HG03103 (cell line): ENCODE data around the gene IFRD1.
A peak's percentile ranks its signal among the peaks of the same experiment; 100 is the strongest.

ENCODE experiments used
- ATAC-seq: cut with Tn5 transposase; IDR thresholded peaks from one replicate; pipeline ENCODE4 v1.9.1; 2021; ENCODE audit warnings: low read depth; ENCODE audit not compliant: unreplicated experiment

Gene IFRD1

GRCh38 chr7:112484671-112485167 is 34.5 kb downstream of the IFRD1 start:
- no peak for ATAC-seq

GRCh38 chr7:112485766-112486165 is 35.5 kb downstream of the IFRD1 start:
- ATAC-seq: no peak

- no peak for ATAC-seq
Measured at GRCh38 chr7:112487457-112488263, 37.4 kb downstream of the IFRD1 start.

GRCh38 chr7:112488264-112488552 is 37.9 kb downstream of the IFRD1 start:
- ATAC-seq: no peak

GRCh38 chr7:112492186-112492585 is 41.9 kb downstream of the IFRD1 start:
- no peak for ATAC-seq

- ATAC-seq: no peak
Measured at GRCh38 chr7:112494656-112495055, 44.4 kb downstream of the IFRD1 start.

GRCh38 chr7:112495156-112495788 is 45.0 kb downstream of the IFRD1 start:
- no peak for ATAC-seq

- peak; percentile 58 for ATAC-seq
Measured at GRCh38 chr7:112495810-112496462, 45.7 kb downstream of the IFRD1 start.

GRCh38 chr7:112497481-112497880 is 47.2 kb downstream of the IFRD1 start:
- ATAC-seq: peak; percentile 81

GRCh38 chr7:112500619-112501018 is 50.4 kb downstream of the IFRD1 start:
- no peak for ATAC-seq

- no peak for ATAC-seq
Measured at GRCh38 chr7:112501801-112502503, 51.7 kb downstream of the IFRD1 start.

GRCh38 chr7:112502700-112503099 is 52.4 kb downstream of the IFRD1 start:
- ATAC-seq: no peak

- ATAC-seq: no peak
Measured at GRCh38 chr7:112503361-112503972, 53.2 kb downstream of the IFRD1 start.

- ATAC-seq: no peak
Measured at GRCh38 chr7:112504093-112504695, 53.9 kb downstream of the IFRD1 start.

- ATAC-seq: no peak
Measured at GRCh38 chr7:112505495-112505894, 55.2 kb downstream of the IFRD1 start.

GRCh38 chr7:112508404-112508803 is 58.1 kb downstream of the IFRD1 start:
- no peak for ATAC-seq

GRCh38 chr7:112509402-112509801 is 59.1 kb downstream of the IFRD1 start:
- no peak for ATAC-seq

- ATAC-seq: no peak
Measured at GRCh38 chr7:112510001-112510742, 59.9 kb downstream of the IFRD1 start.

- no peak for ATAC-seq
Measured at GRCh38 chr7:112510743-112511110, 60.5 kb downstream of the IFRD1 start.
